Measurements from ENCODE around the gene SNRNP35.
"Not testable (repeated sequence)": the region's sequence is repeated elsewhere in the genome, so short reads cannot be mapped to it uniquely, and the experiment has no call there.

SNRNP35 gene

DNA sequence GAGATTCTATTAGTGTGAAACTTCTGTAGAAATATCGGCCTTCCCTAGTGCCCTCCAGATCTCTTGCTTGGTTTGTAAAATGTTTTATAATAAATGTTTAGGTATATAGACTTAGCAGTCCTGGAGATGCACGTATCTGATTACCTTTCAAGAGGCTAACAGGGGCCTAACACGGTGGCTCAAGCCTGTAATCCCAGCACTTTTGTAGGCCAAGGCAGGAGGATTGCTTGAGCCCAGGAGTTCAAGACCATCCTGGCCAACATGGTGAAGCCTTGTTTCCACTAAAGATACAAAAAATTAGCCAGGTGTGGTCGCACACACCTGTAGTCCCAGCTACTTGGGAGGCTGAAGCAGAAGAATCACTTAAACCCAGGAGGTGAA lies 11.6 kb upstream of the SNRNP35 start:
- H3K4me3 ChIP-seq (ENCODE audit: low read depth, low read length), result no peak overlapping the region

DNA sequence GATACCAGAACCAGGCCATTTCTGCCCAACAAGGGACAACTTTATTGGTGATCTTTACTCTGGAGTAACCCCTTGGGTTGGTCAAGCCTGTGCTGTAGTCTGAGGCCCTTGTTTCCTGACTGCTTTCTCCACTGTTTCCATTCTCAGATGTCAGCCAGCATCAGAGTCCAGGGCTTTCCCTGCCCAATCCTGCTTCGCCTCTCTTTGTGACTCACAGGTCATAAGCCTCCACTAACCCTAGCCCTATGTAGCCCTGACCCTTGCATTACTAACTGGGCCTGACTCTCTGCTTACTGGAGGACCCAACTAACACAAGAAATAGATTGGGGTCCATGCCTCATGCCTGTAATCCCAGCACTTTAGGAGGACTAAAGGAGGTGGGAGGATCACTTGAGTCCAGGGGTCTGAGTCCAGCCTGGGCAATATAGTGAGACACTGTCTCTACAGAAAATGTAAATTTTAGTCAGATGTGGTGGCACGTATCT lies 8.6 kb upstream of the SNRNP35 start:
- no peak overlapping the region for H3K4me3 ChIP-seq (ENCODE audit: low read depth, low read length)

DNA sequence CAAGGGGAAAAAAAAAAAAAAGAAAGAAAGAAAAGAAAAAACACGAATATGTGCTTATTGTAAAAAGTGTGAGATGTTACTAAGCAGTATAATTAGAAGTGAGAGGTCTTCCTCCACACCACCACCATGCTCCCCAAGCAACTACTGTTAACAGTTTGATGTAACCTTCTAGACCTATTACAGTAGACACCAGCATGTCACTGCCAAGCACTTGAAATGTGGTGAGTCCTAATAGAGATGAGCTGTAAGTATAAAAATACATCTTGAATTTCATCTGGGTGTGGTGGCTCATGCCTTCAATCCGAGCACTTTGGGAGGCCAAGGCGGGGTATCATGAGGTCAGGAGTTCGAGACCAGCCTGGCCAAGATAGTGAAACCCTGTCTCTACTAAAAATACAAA lies 8.1 kb upstream of the SNRNP35 start:
- no peak overlapping the region for H3K4me3 ChIP-seq (ENCODE audit: low read depth, low read length)

DNA sequence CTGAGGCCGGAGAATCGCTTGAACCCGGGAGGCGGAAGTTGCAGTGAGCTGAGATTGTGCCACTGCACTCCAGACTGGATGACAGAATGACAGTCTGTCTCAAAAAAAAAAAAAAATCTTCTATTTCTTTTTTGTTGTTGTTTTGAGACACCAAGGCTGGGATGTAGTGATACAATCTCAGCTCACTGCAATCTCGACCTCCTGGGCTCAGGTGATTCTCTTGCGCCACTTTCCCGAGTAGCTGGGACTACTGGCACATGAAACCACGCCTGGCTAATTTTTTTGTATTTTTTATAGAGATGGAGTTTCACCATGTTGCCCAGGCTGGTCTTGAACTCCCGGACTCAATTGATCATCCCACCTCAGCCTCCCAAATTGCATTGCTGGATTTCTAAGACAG lies 7.3 kb upstream of the SNRNP35 start:
- no peak overlapping the region for H3K4me3 ChIP-seq (ENCODE audit: low read depth, low read length)

DNA sequence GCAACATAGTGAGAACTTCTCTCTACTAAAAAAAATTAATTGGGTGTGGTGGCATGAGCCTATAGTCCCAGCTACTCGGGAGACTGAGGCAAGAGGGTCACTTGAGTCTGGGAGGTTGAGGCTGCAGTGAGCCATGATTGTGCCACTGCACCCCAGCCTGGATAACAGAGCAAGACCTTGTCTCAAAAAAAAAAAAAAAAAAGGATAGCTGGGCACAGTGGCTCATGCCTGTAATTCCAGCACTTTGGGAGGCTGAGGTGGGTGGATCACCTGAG lies 5.7 kb upstream of the SNRNP35 start:
- H3K4me3 ChIP-seq (ENCODE audit: low read depth, low read length), result not testable (repeated sequence)

DNA sequence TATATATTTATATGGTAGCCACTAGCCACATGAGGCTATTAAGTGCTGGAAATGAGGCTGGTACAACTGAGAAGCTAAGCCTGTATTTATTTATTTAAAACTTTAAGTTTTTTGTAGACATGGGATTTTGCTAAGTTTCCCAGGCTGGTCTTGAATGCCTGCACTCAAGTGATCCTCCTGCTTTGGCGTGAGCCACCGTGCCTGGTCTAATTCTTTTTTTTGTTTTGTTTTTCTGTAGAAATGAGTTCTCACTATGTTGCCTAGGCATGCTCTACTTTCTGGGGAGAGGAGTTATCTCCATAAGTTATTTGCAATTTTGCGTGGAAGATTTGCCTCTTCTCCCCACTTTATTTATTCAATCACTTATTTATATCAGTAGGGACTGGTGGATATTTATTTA lies 4.8 kb upstream of the SNRNP35 start:
- no peak overlapping the region for H3K4me3 ChIP-seq (ENCODE audit: low read depth, low read length)

DNA sequence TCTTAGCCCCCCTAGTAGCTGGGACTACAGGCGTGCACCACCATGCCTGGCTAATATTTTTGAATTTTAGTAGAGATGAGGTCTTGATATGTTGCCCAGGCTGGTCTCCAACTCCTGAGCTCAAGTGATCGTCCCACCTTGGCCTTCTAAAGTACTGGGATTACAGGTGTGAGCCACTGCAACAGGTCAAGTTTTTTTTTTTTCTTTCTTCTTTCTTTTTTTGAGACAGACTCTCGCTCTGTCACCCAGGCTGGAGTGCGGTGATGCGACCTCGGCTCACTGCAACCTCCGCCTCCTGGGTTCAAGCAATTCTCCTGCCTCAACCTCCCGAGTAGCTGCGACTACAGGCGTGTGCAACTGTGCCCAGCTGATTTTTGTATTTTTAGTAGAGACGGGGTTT lies 5.2 kb downstream of the SNRNP35 start:
- not testable (repeated sequence) for H3K4me3 ChIP-seq (ENCODE audit: low read depth, low read length)

DNA sequence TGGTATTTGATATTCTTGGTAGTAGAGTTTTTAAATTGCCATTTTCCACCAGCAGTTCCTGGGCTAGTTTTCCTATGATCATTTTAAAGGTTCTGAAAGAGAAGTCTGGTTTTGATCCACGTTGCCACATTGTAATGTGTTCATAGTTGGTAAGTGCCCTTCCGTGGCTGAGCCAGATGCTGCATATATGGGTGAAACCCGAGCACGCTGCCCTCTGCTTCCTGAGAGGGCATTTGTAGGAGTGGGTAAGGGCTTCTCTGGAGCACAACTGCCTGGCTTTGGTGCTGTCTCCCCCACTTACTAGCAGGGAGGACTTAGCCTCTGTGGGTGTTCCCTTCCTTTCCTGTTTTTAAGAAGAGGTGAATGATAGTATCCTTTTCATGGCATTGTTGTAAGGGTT lies 7.1 kb downstream of the SNRNP35 start:
- no peak overlapping the region for H3K4me3 ChIP-seq (ENCODE audit: low read depth, low read length)

DNA sequence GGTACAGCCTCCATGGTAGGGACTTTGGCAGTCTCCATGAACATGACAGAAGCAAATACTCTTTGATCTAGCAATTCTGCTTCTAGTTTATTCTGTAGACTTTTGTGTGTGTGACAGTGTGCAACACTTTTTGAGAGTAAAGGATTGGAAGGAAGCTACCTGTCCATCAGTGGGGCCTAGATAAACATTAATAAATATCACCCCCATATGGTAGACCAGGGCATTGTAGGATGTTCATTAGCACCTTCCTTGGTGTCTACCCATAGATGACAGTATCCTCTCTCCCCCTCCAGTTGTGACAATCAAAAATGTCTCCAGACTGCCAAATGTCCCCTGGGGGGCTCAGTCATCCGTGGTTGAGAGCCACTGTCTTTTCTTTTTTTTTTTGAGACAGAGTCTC lies 10.8 kb downstream of the SNRNP35 start:
- H3K4me3 ChIP-seq (ENCODE audit: low read depth, low read length), result no peak overlapping the region

DNA sequence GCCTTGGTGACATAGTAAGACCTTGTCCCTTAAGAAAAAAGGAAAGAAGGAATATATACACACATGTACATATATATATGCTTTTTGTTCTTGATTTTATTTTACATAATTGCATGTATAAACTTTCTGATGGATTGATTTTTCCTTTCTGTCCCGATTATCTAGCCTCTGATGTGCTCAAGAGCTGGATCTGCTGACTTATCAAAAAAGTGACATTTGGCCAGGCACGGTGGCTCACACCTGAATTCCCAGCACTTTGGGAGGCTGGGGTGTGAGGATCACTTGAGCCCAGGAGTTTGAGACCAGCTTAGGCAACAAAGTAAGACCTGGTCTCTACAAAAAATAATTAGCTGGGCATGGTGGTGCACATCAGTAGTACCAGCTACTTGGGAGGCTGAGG lies 12.0 kb downstream of the SNRNP35 start:
- H3K4me3 ChIP-seq (ENCODE audit: low read depth, low read length), result no peak overlapping the region

DNA sequence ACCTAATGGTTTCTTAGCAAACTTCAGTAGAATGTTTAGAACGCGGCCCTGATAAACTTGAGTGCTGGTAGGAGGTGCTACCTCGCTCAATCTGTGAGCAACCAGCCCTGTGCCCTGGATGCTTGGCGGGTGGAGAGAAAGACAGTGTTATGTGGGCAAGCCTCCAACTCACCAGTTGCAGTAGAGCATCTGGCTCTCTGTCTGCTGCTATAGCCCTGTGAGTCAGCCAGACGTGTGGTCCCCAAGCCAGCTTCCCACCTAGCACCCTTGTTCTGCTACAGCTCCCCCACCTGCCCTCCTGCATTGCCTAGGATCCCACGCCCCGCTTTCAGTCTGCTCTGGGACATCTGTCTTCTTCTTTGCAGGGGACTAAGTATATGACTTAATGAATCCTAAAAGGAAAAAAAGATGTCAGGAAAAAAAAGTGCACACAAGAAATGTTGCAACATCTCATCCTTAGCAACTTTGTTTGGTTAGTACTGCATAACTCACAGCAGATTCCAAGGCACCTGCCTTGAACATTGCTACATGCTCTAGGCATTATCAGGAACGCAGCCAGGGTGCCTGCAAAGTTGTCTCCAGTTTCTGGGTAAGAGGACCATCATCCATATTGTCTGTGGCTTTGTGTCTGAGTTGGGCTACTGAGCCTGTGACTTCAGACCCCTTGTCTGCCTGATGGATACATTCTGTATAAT lies 13.6 kb downstream of the SNRNP35 start:
- H3K4me3 ChIP-seq (ENCODE audit: low read depth, low read length), result no peak overlapping the region

DNA sequence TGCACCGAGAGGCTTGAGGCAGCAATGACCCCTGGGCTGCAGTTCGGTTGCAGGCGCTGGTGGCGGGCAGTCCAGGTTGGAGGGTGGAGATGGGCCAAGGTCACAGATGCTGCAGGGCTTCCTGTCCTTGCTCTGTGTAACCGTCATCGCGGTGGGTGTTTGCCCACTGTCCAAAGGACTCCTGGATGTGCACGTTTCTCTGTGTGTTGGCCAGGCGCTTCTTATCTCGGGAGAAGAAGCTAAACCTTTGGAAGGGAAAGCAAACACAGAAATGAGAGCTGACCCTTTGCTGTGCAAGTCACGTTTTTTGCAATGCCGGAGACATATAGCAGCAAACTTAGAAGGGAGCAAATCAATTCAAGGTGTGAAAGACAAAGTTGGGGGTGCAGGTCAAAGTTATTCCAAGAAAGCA lies 14.5 kb downstream of the SNRNP35 start:
- no peak overlapping the region for H3K4me3 ChIP-seq (ENCODE audit: low read depth, low read length)

DNA sequence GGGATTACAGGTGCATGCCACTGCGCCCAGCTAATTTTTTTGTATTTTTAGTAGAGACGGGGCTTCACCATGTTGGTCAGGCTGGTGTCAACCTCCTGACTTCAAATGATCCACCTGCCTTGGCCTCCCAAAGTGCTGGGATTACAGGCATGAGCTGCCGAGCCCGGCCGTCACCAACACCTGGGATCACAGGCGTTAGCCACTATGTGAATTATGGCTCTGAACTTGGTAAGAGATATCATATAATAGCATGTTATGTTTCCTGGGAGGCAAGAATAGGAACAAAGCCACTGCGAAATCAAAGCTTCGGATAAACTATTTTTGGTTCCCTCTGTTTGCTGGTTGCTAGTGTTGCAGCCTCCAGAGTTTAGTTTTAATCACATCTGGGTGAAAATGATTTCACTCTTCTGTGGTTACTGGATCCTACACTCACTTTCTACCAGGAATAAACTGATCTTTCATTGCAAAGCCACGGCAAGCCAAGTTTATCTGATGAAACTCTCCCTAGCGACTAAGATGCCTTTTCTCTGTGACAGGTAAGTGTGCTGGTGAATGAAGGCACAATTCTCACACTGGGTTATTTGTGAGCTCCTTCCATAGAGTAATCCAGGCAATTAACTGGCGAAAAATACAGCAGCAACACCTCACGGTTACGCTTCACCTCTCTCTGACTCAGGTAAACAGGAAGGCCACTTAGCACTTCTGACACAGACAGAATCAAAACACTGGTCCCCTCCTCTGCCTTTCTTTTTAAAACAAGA lies 16.7 kb downstream of the SNRNP35 start:
- H3K4me3 ChIP-seq (ENCODE audit: low read depth, low read length), result no peak overlapping the region

DNA sequence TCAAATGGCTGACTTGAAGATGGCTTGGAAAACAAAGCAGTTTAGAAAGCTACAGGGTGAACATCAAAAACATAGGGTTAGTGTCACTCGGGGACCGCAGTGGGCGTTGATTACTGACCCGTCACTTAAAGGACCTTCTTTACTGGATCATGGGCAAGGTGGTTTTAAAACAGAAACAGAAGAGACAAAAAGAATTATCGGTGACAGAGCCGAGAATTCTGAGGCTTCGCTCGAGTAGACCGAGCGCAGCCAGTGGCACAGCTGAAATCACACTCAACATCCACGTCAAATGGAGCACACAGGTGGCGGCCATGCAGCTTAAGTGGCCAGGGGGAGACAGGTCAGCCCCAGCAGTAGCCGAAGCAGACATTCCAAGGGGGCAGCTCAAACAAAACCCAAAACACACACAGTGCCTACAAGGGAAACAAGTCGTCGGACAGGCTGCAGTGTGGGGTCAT lies 17.3 kb downstream of the SNRNP35 start:
- no peak overlapping the region for H3K4me3 ChIP-seq (ENCODE audit: low read depth, low read length)

DNA sequence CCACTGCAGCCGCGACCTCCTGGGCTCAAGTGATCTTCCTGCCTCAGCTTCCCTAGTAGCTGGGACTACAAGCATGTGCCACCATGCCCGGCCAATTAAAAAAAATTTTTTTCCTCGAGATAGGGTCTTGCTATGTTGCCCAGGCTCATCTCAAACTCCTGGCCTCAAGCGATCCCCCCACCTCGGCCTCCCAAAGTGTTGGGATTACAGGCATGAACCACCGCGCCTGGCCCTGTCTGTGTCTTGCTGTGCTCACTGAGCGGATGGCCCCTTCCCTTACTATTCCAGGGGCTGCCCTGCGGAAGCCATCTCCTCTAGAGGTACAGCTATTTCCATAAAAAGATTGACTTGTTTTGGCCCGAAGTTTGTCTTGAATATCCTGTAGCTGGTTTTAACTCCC lies 20.1 kb downstream of the SNRNP35 start:
- H3K4me3 ChIP-seq (ENCODE audit: low read depth, low read length), result no peak overlapping the region

DNA sequence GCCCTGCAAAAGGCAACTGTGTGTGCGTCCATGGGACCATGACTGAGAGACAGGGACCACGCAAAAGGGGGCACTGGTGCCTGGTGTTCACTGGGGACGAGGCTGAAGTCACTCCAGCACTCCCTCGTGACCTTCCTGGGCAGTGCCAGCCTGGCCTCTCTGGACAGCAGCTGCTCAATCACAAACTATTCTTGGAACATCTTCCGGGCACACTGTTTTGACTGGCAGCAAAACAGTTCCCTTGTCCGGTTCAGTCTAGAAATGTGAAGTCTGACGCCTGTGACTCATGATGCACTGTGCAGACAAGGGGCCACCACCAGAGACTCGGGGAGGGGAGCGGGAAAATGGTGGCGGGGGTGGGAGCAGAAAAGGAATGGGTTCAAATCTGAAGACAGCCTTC lies 20.8 kb downstream of the SNRNP35 start:
- H3K4me3 ChIP-seq (ENCODE audit: low read depth, low read length), result no peak overlapping the region

DNA sequence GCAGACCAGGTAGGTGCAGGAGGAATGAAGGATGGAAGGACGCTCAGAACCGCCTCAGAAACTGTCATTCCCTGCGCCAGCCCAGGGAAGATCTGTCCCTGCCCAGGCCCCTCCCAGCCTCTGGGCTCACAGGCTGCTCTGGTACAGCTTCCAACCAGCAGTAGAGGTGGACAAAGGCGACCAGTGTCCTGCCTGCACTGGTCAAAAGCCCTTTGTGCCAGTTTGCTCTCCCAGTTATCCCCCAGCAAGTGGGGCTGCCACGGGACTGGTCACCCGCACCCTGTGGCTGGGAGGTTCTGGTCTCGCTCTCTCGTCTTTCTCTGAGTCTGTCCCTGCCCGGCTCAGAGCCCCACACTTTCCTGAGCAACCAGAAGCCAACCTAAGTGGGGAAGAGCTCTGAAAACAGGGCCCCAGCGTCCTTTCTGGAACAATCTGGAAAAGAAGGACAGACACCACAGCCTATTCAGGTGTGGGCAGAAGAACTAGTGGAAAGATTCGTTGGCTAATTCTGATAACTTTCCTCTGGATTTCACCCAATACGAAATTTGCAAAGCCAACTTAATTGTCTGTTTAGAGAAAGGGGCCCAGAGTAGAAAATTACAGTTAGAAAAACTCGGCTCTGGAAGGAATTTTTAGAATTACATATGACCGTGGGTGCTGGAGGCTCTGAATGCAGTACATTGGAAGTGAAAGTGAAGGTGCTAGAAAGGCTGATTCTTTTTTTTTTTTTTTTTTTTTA lies 21.7 kb downstream of the SNRNP35 start:
- H3K4me3 ChIP-seq (ENCODE audit: low read depth, low read length), result no peak overlapping the region

DNA sequence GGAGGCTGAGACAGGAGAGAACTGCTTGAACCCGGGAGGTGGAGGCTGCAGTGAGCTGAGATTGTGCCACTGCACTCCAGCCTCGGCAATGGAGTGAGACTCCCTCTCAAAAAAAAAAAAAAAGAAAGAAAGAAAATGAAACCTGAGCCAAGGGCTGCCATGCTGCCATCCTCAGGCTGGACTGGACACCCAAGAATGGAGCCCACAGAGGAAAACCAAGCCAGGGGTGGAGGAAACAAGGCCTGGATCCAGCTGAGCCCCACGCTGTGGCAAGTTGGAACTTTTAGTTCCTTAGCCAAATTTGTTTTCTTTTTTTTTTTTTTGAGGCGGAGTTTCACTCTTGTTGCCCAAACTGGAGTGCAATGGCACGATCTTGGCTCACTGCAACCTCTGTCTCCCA lies 23.3 kb downstream of the SNRNP35 start:
- H3K4me3 ChIP-seq (ENCODE audit: low read depth, low read length), result not testable (repeated sequence)

DNA sequence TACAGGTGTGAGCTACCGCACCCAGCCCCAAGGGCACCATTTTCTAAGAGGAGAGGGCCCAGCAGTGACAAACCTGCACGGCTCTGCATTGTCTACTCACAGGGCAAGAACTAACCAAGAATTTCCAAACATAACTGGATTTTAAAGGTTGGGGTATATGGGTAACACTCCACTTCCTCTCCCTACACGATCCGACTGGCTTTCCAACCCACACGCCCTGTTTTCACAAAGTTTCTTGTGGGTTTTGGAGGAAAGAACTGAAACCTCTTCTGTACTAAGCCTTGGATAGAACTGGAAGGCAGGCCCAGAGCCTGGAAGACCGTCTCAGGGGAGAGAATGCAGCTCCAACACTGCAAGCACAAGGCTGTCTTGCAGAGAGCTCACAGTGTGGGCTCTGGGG lies 24.9 kb downstream of the SNRNP35 start:
- no peak overlapping the region for H3K4me3 ChIP-seq (ENCODE audit: low read depth, low read length)

DNA sequence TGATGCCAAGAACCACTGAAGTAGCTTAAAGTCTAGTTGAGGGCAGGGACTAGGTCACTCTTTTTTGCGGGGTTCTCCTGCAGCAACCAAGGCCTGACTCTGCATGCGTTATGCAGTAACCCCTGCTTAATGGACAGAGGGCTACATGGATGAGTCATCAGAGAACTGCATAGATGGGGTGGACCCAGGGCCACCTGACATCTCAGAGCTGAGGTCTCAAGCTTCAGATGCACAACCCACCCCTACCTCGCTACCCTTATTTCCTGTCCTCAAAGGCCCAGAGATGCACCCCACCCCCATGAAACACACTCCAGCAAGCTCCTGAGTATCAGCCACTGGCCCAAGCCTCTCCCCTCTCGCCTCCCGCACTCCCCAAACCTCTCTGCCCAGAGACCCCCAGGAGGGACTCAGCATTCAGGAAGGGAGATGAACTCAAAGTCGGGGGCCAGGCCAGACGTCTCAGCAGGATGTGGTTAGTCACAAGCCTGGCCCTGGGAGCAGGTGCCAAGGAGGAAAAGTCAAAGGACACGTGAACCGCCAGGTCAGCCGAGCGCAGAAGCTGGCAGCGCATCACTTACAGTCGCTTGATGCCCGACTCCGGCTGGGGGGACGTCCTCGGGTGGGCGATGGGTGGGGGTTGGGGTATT lies 25.8 kb downstream of the SNRNP35 start:
- H3K4me3 ChIP-seq (ENCODE audit: low read depth, low read length), result no peak overlapping the region

DNA sequence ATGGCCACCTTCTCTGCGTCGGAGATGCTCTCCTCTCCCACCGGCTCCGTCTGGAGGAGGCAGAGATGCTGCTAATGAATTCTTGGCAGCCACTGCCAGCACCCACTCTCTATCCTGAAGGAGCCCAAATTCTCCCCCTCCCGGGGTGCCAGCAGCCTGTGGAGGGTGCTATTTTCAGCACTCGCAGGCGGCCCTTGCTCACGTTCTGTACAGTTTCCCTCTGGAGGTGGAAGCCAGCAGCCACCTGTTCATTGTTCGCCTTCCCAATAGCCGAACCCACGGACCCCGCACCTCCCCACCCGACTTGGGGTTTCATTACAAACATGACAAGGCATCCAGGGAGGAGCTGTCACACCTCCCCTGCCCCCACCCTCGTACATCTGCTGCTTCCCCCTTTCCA lies 27.8 kb downstream of the SNRNP35 start:
- H3K4me3 ChIP-seq (ENCODE audit: low read depth, low read length), result no peak overlapping the region

DNA sequence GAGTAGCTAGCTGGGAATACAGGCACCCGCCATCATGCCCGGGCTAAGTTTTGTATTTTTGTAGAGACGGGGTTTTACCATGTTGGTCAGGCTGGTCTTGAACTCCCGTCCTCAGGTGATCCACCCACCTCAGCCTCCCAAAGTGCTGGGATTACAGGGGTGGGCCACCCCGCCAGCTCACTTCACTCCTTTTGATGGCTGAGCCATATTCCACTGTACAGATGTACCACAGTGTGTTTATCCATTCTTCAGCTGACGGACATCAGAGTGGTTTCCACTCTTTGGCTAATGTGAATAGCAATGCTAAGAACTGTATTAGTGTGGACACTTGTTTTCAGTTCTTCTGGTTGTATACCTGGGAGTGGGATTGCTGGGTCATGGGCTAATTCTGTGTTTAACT lies 29.5 kb downstream of the SNRNP35 start:
- H3K4me3 ChIP-seq (ENCODE audit: low read depth, low read length), result no peak overlapping the region

Data from iPS-11a (cell line).